HG03521 (cell line): ENCODE results near the gene TTLL1.
A peak's percentile ranks its signal among the peaks of the same experiment; 100 is the strongest.

Experiments used
- ATAC-seq: cut with Tn5 transposase; IDR thresholded peaks from one replicate; pipeline ENCODE4 v1.9.1; 2021; ENCODE audit warnings: mild to moderate bottlenecking, moderate library complexity; ENCODE audit not compliant: unreplicated experiment

Gene TTLL1

GRCh38 chr22:43014869-43015676 is 74.1 kb downstream of the TTLL1 start, which contains the start of gene PACSIN2:
Gene PACSIN2 (minus strand): TSS chr22:43015149. CDS start chr22:42912080, 103,069 bp downstream.
- ATAC-seq, result peak; percentile 96

DNA sequence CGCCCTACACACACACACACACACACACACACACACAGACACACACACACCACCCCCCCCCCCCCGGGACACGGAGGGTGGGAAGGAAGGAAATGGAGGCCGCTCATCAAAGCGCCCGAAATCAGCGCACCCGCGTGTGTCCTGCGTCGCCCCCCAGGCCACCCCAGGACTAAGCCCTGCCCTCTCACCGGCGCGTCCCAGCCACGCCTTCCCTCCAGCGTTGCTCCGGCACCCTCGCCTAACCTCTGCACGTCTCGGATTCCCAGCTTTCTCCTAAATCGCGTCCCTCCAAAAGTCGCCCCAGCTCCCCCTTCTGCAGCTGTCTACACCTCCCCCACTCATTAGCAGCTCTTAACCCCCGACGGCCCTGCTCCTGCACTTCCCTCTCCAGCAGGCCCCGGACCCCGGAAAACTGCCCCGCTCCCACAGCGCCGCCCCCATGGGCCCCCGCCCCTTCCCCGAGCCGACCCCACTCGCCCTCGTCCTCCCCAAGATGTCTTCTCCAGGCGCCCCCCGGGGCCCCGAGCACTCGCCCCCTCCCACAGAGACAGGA is 74.8 kb downstream of the TTLL1 start:
- ATAC-seq, result no peak

DNA sequence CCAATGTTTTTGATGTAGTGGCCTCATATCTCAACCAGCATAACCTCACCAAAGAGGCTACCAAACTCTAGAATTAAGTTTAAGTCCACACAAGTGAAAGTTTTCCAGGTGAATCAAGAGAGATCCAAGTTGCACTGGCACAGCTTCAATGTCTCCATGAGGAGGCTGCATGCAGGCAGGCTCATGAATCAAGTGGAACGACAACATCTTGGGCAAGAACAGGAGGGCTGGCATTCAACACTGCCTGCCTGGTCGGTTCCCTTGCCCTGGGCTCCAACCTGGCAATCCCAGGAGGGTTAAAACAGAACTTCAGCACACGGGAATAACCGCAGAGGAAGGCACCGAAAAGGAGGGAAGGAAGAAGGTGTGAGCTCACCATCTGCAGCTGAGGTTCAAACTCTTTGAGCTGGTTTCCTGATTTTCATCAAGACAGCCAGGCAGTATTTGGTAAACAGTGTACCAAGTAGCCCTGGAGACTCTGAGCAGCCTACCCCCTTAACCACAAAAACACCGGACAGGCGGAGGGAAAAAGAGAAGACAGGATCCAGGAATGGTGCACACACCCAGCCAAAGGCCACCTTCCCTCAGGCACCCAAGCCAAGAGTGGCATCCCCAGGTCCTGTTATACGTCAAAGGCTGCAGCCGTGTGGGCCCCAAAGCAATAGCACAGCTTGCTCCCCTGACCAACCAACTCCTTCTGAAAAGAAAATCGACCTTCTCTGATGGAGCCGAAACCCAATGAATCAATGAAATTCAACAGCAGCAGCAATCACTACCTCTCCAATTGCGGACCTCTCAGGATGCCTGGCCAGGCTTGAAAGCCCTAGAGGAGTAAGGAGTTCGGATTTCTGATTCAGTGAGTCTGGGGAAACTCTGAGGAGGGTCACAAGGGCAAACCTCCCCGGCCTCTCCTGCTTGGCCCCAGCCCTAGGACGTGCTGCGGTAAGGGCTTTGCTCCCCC is 75.6 kb downstream of the TTLL1 start:
- no peak for ATAC-seq

DNA sequence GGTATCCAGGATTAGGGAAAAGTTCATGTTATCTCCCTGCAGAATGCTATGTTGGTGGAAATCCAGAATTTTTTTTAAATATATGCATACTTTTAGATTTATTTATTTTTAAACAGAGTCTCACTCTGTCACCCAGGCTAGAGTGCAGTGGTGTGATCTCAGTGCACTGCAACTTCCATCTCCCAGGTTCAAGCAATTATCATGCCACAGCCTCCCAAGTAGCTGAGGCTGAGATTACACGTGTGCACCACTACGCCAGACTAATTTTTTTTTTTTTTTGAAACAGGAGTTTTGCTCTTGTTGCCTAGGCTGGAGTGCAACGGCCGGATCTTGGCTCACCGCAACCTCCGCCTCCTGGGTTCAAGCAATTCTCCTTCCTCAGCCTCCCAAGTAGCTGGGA is 76.8 kb downstream of the TTLL1 start:
- no peak for ATAC-seq

- ATAC-seq, result no peak
These were observed 78.1 kb downstream of the TTLL1 start for GRCh38 chr22:43011079-43011478.

- ATAC-seq, result no peak
These were observed 79.7 kb downstream of the TTLL1 start for GRCh38 chr22:43009444-43009843.

DNA sequence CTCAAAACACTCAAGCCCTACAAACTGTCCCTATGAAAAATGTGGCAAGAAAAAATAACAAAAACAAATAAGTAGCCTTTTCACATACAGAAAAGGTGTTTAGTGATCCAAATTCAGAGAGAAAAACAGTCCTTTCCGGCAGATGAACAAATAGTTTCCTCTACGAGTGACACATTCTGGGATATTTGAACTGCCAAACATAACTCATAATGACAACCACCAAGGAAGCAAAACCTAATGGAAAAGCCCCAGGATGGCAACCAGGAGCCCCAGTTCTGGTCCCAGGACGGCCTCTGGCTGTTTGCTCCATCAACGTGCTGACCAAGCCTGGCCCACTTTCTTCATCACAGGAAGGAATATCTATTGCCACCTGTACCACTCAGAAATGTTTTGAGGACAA is 80.3 kb downstream of the TTLL1 start:
- ATAC-seq, result no peak

DNA sequence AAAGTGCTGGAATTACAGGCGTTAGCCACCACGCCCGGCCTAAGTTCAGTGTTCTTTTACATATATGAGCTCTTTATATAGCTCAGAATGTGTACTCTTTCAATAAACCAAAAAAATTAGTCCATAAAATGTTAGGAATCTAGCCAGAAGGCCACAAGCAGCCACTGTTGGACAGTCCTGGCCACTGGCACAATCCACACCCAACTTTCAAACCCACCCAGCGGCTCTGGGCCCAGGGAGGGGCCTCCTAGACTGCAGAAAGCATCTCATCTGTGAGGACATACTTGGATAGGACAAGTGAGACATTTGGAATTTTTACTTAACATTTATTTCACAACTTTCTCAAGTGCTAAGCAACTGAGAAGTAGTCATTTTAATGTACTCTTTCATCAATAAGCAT is 80.7 kb downstream of the TTLL1 start:
- ATAC-seq, result no peak

DNA sequence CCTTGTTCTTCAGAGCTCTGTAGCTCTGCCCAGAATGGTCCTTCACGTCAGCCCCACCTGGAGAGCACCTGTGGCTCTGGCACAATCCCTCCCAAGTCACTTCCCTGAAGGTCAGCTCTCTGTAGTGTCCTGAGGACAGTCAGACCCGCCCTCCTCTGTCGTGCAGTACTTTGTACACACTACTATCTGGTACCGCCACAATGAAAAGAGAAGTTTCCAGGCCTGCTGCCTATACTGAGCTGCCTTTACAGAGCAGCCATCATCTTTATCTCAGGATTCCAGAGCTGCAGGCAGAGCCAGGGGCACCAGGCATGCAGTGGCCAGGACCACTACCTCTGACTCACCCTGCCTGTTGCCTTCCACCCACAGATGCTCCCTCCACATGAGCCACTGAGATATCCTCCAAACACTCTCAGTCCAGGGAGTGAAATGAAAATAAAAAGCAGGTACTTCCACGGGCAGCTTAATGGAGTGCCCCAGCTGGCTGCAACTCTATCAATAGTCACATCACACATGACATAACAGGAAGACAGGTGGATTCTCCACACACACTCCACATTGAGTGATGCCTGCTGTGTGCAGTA is 81.6 kb downstream of the TTLL1 start:
- ATAC-seq, result no peak

- ATAC-seq, result no peak
These were observed 82.4 kb downstream of the TTLL1 start for GRCh38 chr22:43006753-43007152.

- ATAC-seq, result no peak
These were observed 83.1 kb downstream of the TTLL1 start for GRCh38 chr22:43006016-43006505.

DNA sequence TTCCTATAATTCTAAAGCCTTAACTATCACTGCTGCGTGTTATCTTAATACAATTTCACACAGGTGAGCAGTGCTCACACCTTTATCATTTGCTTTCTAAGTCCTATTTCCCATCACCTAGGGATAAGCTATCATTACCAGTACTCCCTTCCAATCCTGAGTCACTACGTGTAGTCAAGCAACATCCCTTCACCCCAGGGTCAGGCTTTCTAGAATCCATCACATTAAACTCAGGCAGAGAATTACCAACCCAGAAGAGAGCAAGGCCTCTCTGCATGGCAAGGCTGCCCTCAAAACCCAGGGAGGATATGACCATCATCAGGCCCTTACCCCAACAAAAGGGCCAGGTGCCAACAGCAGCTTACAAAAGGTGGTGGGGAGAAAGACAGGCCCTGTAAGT is 84.1 kb downstream of the TTLL1 start:
- no peak for ATAC-seq

- no peak for ATAC-seq
These were observed 84.7 kb downstream of the TTLL1 start for GRCh38 chr22:43004362-43005035.

GRCh38 chr22:43002202-43002586 is 87.0 kb downstream of the TTLL1 start:
- ATAC-seq, result no peak

DNA sequence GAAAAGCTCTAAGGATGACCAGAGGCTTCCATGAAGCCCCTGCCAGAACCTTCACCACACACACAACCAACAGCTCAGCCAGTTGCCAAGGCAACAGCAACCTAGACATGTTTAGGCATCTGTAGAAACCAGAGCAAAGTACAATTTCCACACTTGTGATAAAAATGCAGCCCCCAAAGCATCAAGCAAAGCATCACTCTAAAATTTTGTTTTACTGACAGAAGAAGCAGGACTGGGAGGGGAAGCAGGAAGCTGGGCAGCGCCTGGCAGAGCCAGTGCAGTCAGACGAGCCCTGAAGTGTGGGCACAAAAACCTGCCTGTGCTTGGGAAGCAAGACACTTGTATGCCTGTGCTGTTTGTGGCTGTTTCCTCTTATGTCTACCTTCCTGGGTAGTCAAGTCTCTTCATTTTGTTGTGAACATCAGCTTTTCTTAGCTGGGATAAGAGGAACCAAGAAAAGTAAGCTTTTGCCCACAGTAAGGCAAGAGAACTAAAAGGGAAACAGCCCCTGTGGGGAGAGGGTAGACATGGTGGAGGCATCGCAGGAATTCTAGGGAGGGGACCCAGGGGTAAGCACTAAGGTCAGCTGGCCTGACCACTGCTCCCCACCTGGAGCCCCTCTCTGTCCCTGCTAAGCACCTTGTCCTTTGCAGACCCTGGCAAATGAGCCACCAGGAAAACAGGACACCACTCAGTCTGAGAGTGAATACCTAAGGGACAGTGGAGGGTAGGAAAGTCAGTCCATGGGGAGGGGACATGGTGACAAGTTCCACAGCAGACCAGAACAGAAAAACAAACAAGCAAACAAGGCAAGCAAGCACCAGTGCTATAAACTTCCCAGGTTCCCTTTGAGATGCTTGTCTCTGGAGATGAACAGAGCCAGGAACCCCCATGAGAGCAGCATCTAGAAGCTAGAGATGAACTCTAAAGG is 87.7 kb downstream of the TTLL1 start:
- ATAC-seq, result no peak

DNA sequence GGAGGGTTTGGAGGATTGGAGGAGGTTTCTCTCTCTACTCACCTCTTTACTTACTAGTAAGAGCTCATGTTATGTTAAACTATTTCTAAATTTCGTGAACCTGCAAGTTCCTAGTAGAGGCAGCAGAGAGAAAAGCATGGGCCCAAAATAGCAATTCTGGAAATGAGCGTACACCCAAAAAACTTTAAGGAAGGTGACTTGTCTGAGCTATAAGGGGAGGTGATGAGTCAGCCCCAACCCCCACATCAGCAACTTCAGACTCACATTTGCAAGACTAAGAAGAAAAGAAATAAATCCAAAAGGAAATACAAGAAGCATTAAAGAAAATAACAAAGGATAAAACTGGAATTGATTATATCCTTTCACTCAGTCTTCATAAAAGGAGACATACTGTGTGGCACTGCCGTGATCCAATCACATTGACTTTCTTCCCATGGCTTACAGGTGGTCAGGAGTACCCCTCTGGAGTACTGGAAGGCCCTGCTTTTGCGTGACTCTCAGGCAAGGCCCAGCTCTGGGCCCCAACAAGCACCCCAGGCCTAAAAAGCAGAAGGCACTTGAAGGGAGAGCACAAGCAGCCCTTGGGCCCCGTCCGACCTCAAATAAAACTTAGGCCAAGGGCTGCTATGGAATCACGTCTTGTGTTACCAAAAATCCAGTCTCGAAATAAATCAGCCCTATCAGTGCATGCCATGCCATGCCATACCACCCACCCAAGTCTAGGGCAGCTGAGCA is 88.6 kb downstream of the TTLL1 start:
- ATAC-seq, result no peak

DNA sequence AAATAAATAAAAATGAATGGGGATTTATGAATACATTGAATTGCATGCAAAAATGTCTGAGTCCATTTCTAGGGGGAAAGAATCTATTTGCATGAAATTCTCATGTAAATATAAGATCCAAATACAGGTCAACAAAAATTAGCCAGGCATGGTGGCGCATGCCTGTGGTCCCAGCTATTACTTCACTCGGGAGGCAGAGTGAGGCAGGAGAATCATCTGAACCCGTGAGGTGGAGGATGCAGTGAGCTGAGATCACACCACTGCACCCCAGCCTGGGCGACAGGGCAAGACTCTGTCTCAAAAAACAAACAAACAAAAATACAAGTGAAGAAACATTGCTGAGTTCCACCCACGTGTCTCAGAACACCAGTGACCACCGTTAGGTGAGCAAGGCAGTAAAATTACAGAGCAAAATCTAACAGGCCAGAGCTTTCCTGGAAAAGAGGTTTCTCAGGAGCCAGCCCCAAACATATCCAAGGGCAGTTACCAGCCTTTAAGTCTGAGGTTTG is 91.6 kb downstream of the TTLL1 start:
- ATAC-seq, result no peak

GRCh38 chr22:42996646-42997365 is 92.4 kb downstream of the TTLL1 start:
- no peak for ATAC-seq
